K562 (cell line): Measurements from ENCODE around the gene SPECC1L.

Experiments used
- CTCF ChIP-seq, 3 experiments: IDR thresholded peaks in 2 of 3; conservative IDR thresholded peaks in 1 of 3; 2 replicates each; pipeline ENCODE4 v1.5.1; 2011 to 2012; ENCODE audit warnings: low read length in 3 of 3, mild to moderate bottlenecking in 3 of 3, control low read depth in 2 of 3, improper control_type of control experiment in 1 of 3, inconsistent platforms in 1 of 3, low read depth in 1 of 3, mixed read lengths in 1 of 3, moderate library complexity in 1 of 3; ENCODE audit not compliant: insufficient read depth in 2 of 3
- EZH2 ChIP-seq: IDR thresholded peaks from 2 replicates; pipeline ENCODE4 v1.6.1; 2012; ENCODE audit warnings: low read depth, mild to moderate bottlenecking, inconsistent platforms, low read length, borderline replicate concordance

DNA sequence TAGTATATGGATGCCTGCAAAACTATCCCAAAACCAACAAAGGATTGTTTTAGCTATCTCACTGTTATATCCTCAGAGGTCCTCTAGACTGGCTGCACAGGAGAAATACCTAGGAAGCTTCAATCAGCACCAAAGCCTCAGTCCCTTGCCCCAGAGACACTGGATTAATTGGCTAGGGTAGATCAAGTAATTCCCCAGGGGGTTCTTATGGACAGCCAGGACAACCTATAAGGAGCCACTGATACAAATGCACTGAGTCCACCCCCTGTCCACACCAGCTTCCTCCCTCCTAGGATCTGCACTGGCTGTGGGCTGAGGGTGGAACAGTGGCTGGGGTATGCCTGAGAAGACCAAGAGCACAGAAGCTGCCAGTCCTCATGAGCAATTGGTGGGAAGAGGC, 173.0 kb downstream of the SPECC1L start:
- TF ChIP-seq CTCF (IDR thresholded peaks at IDR 0.05 in 2 of 3, conservative IDR thresholded peaks at IDR 0.05 in 1 of 3; ENCODE audit: insufficient read depth in 2 of 3, low read depth in 1 of 3, low read length in 3 of 3) (no peak), EZH2 (no peak)
